ENCODE data around the gene XAF1. TPM values are rescaled to one million over a fixed set of nuclear protein-coding genes. Genes with fewer than 3 reads are reported as not detected.

The XAF1 gene
- total and polyA plus RNA-seq, 12 donors = 12.4 to 94.8 (median 28.1) TPM

GRCh38 chr17:6796017-6796886 lies 40.4 kb downstream of the XAF1 start:
- Histone ChIP-seq H3K27me3 (peaks cover 0 to 37% (median 33%) of the 10 kb centered on the region in 7 donors), H3K4me1 (no peaks in the 10 kb centered on the region), H3K4me3 (no peak overlapping the region), H3K36me3 (no peaks in the 10 kb centered on the region), H3K9me3 (no peaks in the 10 kb centered on the region), H3K27ac (no peak overlapping the region)
- TF ChIP-seq, protein P1, sequence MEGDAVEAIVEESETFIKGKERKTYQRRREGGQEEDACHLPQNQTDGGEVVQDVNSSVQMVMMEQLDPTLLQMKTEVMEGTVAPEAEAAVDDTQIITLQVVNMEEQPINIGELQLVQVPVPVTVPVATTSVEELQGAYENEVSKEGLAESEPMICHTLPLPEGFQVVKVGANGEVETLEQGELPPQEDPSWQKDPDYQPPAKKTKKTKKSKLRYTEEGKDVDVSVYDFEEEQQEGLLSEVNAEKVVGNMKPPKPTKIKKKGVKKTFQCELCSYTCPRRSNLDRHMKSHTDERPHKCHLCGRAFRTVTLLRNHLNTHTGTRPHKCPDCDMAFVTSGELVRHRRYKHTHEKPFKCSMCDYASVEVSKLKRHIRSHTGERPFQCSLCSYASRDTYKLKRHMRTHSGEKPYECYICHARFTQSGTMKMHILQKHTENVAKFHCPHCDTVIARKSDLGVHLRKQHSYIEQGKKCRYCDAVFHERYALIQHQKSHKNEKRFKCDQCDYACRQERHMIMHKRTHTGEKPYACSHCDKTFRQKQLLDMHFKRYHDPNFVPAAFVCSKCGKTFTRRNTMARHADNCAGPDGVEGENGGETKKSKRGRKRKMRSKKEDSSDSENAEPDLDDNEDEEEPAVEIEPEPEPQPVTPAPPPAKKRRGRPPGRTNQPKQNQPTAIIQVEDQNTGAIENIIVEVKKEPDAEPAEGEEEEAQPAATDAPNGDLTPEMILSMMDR (IDR thresholded peaks at IDR 0.05) = no peak
- 57% methylated on average over 10 of the region's 10 CpGs for WGBS, 2 donors
- intact Hi-C loops (cut with DNase I) = no loop called here
- ATAC-seq (no peak), DNase-seq (no peak)

DNA sequence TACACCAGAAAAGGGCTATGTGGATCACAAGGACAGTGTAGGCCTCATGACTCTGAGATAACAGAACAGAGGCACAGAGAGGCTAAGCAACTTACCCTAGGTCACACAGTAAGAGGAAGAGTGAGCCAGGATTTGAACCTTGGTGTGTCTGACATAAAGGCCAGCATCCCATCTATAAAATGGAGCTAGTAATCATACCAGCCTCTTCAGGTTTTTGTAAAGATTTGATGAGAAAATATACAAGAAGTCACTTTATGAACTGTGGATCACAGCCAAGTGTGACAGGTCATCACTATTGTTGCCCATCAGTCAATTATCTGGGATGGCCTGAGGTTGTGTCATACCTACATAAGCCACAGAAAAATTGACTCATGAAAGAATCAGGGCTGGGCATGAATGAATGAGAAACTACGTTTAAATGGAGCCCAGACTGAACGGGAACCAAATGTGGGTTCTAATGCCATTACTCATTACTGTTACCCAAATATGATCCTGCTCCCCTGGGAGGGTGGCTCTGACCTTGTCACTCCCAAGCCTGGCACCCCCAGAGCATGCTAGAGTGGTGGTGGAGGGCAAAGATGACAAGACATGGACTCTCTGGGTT lies 41.1 kb downstream of the XAF1 start:
- no peaks in the 10 kb centered on the region for H3K4me1 ChIP-seq
- no peaks in the 10 kb centered on the region for H3K36me3 ChIP-seq
- no peak overlapping the region for H3K27ac ChIP-seq
- intact Hi-C loops (cut with DNase I) = no loop called here
- TF ChIP-seq, protein P1 (IDR thresholded peaks at IDR 0.05) = no peak
- H3K9me3 ChIP-seq = no peaks in the 10 kb centered on the region
- no peak overlapping the region for H3K4me3 ChIP-seq
- H3K27me3 ChIP-seq = peaks cover 0 to 36% (median 26%) of the 10 kb centered on the region in 7 donors
- ATAC-seq (no peak), DNase-seq (no peak)
- WGBS, 2 donors = 86 to 88% methylated on average over 2 of the region's 2 CpGs

- no peak overlapping the region for H3K27ac ChIP-seq
- no peak overlapping the region for H3K4me3 ChIP-seq
- no peaks in the 10 kb centered on the region for H3K4me1 ChIP-seq
- ATAC-seq (no peak), DNase-seq (no peak)
- TF ChIP-seq, protein P1 (IDR thresholded peaks at IDR 0.05) = no peak
- H3K36me3 ChIP-seq = no peaks in the 10 kb centered on the region
- 79 to 83% methylated on average over 8 of the region's 8 CpGs for WGBS, 2 donors
- peaks cover 0 to 30% (median 23%) of the 10 kb centered on the region in 7 donors for H3K27me3 ChIP-seq
- intact Hi-C loops (cut with DNase I) = no loop called here
- H3K9me3 ChIP-seq = no peaks in the 10 kb centered on the region
Measured at GRCh38 chr17:6797718-6798351, 42.0 kb downstream of the XAF1 start.

- Histone ChIP-seq H3K36me3 (no peaks in the 10 kb centered on the region), H3K9me3 (no peaks in the 10 kb centered on the region), H3K27ac (no peak overlapping the region), H3K4me3 (no peak overlapping the region), H3K27me3 (peaks cover 0 to 30% (median 18%) of the 10 kb centered on the region in 7 donors), H3K4me1 (no peaks in the 10 kb centered on the region)
- TF ChIP-seq, protein P1 (IDR thresholded peaks at IDR 0.05) = no peak
- WGBS, 2 donors = 78 to 84% methylated on average over 6 of the region's 6 CpGs
- DNase-seq = no peak
- ATAC-seq = no peak
- intact Hi-C loops (cut with DNase I) = loop anchor here in 1 of 10 donors (5.0 kb wide), 1 partner anchor 132 kb away; no protein-coding TSS in a partner anchor
Measured at GRCh38 chr17:6799738-6800137, 43.9 kb downstream of the XAF1 start.
